ENCODE measurements around the gene SAMD10. TPM values are rescaled to one million over a fixed set of nuclear protein-coding genes. Genes with fewer than 3 reads are reported as not detected.

Gene SAMD10
- total RNA-seq (10 to 100 TPM in 1 of 2 donors, 1 to 10 TPM in 1; 6.2 to 10.7 TPM), polyA plus RNA-seq (ENCODE audit: insufficient read depth, low read depth, low replicate concordance) (3.9 TPM)
- long read RNA-seq, donor 1, partial matches to known transcripts = 251 of 253 reads
- long read RNA-seq, donor 1, other reads (novel, unspliced or antisense) = 0 of 253 reads
- long read RNA-seq, donor 2, partial matches to known transcripts = 0 of 1 reads
- long read RNA-seq, donor 2, other reads (novel, unspliced or antisense) = 0 of 1 reads

- 3 to 12% methylated on average over 11 to 25 of the region's 52 CpGs for WGBS, 2 donors
- H3K4me3 ChIP-seq = peak within 1 kb of the TSS; percentile 42 to 98
- no peaks in the 10 kb centered on the region for H3K27me3 ChIP-seq
- H3K4me1 ChIP-seq = peaks cover 29% of the 10 kb centered on the region
- H3K27ac ChIP-seq = no peak within 1 kb of the TSS
- H3K36me3 ChIP-seq (ENCODE audit: low read depth, missing control alignments) = no peaks in the 10 kb centered on the region
- TF ChIP-seq POLR2A (IDR thresholded peaks at IDR 0.05) = no peak
- TF ChIP-seq, protein P1, sequence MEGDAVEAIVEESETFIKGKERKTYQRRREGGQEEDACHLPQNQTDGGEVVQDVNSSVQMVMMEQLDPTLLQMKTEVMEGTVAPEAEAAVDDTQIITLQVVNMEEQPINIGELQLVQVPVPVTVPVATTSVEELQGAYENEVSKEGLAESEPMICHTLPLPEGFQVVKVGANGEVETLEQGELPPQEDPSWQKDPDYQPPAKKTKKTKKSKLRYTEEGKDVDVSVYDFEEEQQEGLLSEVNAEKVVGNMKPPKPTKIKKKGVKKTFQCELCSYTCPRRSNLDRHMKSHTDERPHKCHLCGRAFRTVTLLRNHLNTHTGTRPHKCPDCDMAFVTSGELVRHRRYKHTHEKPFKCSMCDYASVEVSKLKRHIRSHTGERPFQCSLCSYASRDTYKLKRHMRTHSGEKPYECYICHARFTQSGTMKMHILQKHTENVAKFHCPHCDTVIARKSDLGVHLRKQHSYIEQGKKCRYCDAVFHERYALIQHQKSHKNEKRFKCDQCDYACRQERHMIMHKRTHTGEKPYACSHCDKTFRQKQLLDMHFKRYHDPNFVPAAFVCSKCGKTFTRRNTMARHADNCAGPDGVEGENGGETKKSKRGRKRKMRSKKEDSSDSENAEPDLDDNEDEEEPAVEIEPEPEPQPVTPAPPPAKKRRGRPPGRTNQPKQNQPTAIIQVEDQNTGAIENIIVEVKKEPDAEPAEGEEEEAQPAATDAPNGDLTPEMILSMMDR (IDR thresholded peaks at IDR 0.05) = peak in 1 of 3 experiments; percentile 33
- intact Hi-C loops (cut with DNase I; ENCODE audit: low total_unique reads) = loop anchor here (5.0 kb wide), 1 partner anchor 442 kb away; the partner anchor contains the start of gene PTK6
- no peaks in the 10 kb centered on the region for H3K9me3 ChIP-seq
- peak; percentile 52 for DNase-seq
These were observed at the start of gene SAMD10 for GRCh38 chr20:63979557-63980316. SAMD10 (minus strand) TSS chr20:63979642; CDS start chr20:63979467, 175 bp downstream.

GRCh38 chr20:64027981-64028685 is 48.7 kb upstream of the SAMD10 start:
- 88 to 91% methylated on average over 22 to 24 of the region's 24 CpGs for WGBS, 2 donors
- intact Hi-C loops (cut with DNase I; ENCODE audit: low total_unique reads) = no loop called here
- no peak overlapping the region for H3K4me3 ChIP-seq
- H3K9me3 ChIP-seq = no peaks in the 10 kb centered on the region
- H3K27ac ChIP-seq = no peak overlapping the region
- TF ChIP-seq, protein P1 (IDR thresholded peaks at IDR 0.05) = no peak
- no peak for TF ChIP-seq POLR2A (IDR thresholded peaks at IDR 0.05)
- H3K27me3 ChIP-seq = no peaks in the 10 kb centered on the region
- peaks cover 4% of the 10 kb centered on the region for H3K36me3 ChIP-seq (ENCODE audit: low read depth, missing control alignments)
- no peak for DNase-seq
- no peaks in the 10 kb centered on the region for H3K4me1 ChIP-seq

DNA sequence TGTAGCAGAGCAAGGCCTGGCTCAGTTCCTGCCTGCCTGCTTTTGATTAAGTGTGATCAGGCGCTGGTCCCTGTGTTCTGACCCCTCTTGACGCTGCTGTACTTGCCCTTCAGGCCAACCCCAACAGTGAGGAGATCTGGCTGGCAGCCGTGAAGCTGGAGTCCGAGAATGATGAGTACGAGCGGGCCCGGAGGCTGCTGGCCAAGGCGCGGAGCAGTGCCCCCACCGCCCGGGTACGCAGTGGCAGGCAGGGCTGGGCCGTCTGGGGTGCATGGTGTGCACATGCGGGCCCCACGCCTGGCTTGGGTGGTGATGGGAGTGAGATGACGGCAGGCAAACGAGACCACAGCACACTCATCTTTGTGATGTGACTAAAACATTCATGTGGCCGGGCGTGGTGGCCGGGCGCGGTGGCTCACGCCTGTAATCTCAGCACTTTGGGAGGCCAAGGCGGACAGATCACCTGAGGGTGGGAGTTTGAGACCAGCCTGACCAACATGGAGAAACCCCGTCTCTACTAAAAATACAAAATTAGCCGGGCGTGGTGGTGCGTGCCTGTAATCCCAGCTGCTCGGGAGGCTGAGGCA is 46.5 kb upstream of the SAMD10 start:
- no peak overlapping the region for H3K4me3 ChIP-seq
- no peak overlapping the region for H3K27ac ChIP-seq
- 93 to 94% methylated on average over 18 to 29 of the region's 29 CpGs for WGBS, 2 donors
- TF ChIP-seq POLR2A (IDR thresholded peaks at IDR 0.05) = no peak
- TF ChIP-seq, protein P1 (IDR thresholded peaks at IDR 0.05) = no peak
- intact Hi-C loops (cut with DNase I; ENCODE audit: low total_unique reads) = no loop called here
- DNase-seq = no peak
- H3K4me1 ChIP-seq = no peaks in the 10 kb centered on the region
- H3K36me3 ChIP-seq (ENCODE audit: low read depth, missing control alignments) = peaks cover 4% of the 10 kb centered on the region
- H3K9me3 ChIP-seq = no peaks in the 10 kb centered on the region
- no peaks in the 10 kb centered on the region for H3K27me3 ChIP-seq

DNA sequence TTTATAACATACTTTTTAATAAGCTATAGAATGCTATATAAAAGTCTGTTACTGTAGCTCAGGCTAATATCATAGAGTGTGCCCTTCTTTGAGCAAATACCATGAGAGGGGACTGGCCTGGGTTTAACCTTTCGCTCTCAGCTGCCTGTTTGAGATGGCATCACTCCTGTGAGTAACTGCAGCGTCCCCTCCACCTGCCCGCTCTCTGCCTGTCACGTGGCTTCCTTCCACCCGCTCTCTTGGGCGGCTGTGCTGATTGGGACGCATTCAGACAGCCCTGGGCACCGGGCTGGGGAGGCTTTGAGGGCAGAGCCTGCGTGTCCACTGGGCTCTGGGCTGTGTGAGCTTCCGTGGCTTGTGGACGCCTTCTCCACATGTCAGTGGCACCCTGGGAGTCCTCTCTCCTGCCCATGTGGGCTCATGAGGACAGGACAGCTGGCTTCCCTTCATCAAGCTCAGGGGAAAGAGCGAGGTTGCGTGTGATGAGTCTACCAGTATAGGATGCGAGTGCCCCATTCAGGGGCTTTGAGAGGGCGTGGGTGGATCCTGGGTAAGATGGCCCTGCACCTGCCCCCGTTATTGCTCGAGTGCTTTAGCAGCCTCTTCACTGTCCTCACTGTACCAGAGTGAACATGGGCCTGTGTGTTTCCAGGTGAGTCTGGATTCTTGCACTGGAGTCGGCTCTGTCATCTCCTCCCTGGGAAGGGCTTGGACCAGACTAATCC is 45.8 kb upstream of the SAMD10 start:
- H3K4me3 ChIP-seq = no peak overlapping the region
- 92 to 97% methylated on average over 15 to 18 of the region's 18 CpGs for WGBS, 2 donors
- intact Hi-C loops (cut with DNase I; ENCODE audit: low total_unique reads) = no loop called here
- H3K27me3 ChIP-seq = no peaks in the 10 kb centered on the region
- DNase-seq = no peak
- no peak for TF ChIP-seq POLR2A (IDR thresholded peaks at IDR 0.05)
- TF ChIP-seq, protein P1 (IDR thresholded peaks at IDR 0.05) = no peak
- H3K27ac ChIP-seq = no peak overlapping the region
- H3K9me3 ChIP-seq = no peaks in the 10 kb centered on the region
- no peaks in the 10 kb centered on the region for H3K4me1 ChIP-seq
- peaks cover 4% of the 10 kb centered on the region for H3K36me3 ChIP-seq (ENCODE audit: low read depth, missing control alignments)

All from testis (tissue), 5 donors.